Measurements from ENCODE around the gene TRAF4. TPM values are rescaled to one million over a fixed set of nuclear protein-coding genes. Genes with fewer than 3 reads are reported as not detected.

The TRAF4 gene
- total RNA-seq, 4 donors from 2014 or later = 26.7 to 38.4 (median 35.3) TPM

DNA sequence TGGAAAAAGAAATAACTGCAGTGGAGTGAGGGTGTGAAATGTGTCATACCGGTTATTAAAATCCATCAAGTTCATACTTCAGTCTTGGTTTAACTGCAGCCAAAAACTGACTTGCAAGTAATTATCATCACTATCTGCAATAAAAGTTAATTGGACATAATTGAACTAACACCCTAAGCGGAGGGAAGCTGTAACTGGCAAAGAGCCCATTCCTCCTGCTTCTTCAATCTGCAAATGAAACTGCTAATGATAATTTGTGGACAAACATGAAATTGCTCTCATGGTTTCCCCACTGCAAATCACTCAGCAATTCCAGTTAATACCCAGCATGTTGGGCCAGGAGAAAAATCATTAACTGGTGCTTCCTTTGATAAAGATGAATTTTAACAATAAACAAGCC, 52.3 kb downstream of the TRAF4 start:
- no peak overlapping the region for H3K4me3 ChIP-seq
- no peaks in the 10 kb centered on the region for H3K4me1 ChIP-seq
- no peak for DNase-seq (ENCODE audit: low spot score in 2 of 2)
- H3K27ac ChIP-seq = no peak overlapping the region
- no peaks in the 10 kb centered on the region for H3K27me3 ChIP-seq
- 44% methylated on average over 2 of the region's 2 CpGs for WGBS
- no peaks in the 10 kb centered on the region for H3K9me3 ChIP-seq
- H3K36me3 ChIP-seq = no peaks in the 10 kb centered on the region
- TF ChIP-seq POLR2A (IDR thresholded peaks at IDR 0.05) (no peak), EP300 (IDR thresholded peaks at IDR 0.05) (no peak), POLR2AphosphoS5 (IDR thresholded peaks at IDR 0.05) (no peak)
- TF ChIP-seq, protein P1, sequence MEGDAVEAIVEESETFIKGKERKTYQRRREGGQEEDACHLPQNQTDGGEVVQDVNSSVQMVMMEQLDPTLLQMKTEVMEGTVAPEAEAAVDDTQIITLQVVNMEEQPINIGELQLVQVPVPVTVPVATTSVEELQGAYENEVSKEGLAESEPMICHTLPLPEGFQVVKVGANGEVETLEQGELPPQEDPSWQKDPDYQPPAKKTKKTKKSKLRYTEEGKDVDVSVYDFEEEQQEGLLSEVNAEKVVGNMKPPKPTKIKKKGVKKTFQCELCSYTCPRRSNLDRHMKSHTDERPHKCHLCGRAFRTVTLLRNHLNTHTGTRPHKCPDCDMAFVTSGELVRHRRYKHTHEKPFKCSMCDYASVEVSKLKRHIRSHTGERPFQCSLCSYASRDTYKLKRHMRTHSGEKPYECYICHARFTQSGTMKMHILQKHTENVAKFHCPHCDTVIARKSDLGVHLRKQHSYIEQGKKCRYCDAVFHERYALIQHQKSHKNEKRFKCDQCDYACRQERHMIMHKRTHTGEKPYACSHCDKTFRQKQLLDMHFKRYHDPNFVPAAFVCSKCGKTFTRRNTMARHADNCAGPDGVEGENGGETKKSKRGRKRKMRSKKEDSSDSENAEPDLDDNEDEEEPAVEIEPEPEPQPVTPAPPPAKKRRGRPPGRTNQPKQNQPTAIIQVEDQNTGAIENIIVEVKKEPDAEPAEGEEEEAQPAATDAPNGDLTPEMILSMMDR (IDR thresholded peaks at IDR 0.05) = no peak

Other genes starting within 250 kb of the TRAF4 start
- gene FOXN1, start 237.7 kb upstream of the TRAF4 start, total RNA-seq = 10 to 100 TPM; 37.4 to 48.3 (median 38.3) TPM
- 10 to 100 TPM; 29.0 to 36.2 (median 32.6) TPM for gene UNC119, start 191.4 kb upstream of the TRAF4 start, total RNA-seq
- gene PIGS, start 172.5 kb upstream of the TRAF4 start, total RNA-seq = 10 to 100 TPM; 38.1 to 76.4 (median 59.2) TPM
- gene ALDOC, start 167.1 kb upstream of the TRAF4 start, total RNA-seq = 100 to 1,000 TPM in 1 of 4 donors, 10 to 100 TPM in 3; 33.0 to 103 (median 62.6) TPM
- 10 to 100 TPM in 1 of 4 donors, 1 to 10 TPM in 3; 5.7 to 13.5 (median 7.0) TPM for gene SPAG5, start 145.0 kb upstream of the TRAF4 start, total RNA-seq
- gene RSKR, start 129.8 kb upstream of the TRAF4 start, total RNA-seq = 10 to 100 TPM in 3 of 4 donors, 1 to 10 TPM in 1; 3.5 to 43.7 (median 15.2) TPM
- gene BLTP2, start 98.9 kb upstream of the TRAF4 start, total RNA-seq = 100 to 1,000 TPM in 3 of 4 donors, 10 to 100 TPM in 1; 82.7 to 139 (median 125) TPM
- gene SDF2, start 82.1 kb upstream of the TRAF4 start, total RNA-seq = 10 to 100 TPM; 35.8 to 50.3 (median 36.3) TPM
- 100 to 1,000 TPM in 1 of 4 donors, 10 to 100 TPM in 3; 41.1 to 123 (median 57.2) TPM for gene SUPT6H, start 81.8 kb upstream of the TRAF4 start, total RNA-seq
- 1 to 10 TPM in 1 of 4 donors, under 1 TPM in 1, not detected in 2; 0.36 to 6.2 TPM for gene PROCA1, start 32.1 kb upstream of the TRAF4 start, total RNA-seq
- 10 to 100 TPM; 60.7 to 96.1 (median 77.6) TPM for gene RAB34, start 26.1 kb upstream of the TRAF4 start, total RNA-seq
- 100 to 1,000 TPM; 528 to 947 (median 789) TPM for gene RPL23A, start 24.0 kb upstream of the TRAF4 start, total RNA-seq
- 10 to 100 TPM in 3 of 4 donors, 1 to 10 TPM in 1; 6.9 to 25.0 (median 17.0) TPM for gene TLCD1, start 17.8 kb upstream of the TRAF4 start, total RNA-seq
- 1 to 10 TPM; 1.9 to 8.1 (median 6.0) TPM for gene NEK8, start 15.2 kb upstream of the TRAF4 start, total RNA-seq
- gene FAM222B, start 98.8 kb downstream of the TRAF4 start, total RNA-seq = 10 to 100 TPM; 12.1 to 20.7 (median 17.8) TPM
- gene ERAL1, start 111.0 kb downstream of the TRAF4 start, total RNA-seq = 10 to 100 TPM; 42.2 to 61.4 (median 45.0) TPM
- gene FLOT2, start 153.7 kb downstream of the TRAF4 start, total RNA-seq = 10 to 100 TPM; 41.7 to 57.5 (median 52.3) TPM
- 10 to 100 TPM; 15.1 to 26.8 (median 20.2) TPM for gene DHRS13, start 159.1 kb downstream of the TRAF4 start, total RNA-seq
- gene PHF12, start 207.5 kb downstream of the TRAF4 start, total RNA-seq = 10 to 100 TPM; 24.4 to 80.9 (median 35.4) TPM

Data from suprapubic skin (tissue), 4 donors.